ENCODE measurements around the gene UBE2G1. TPM values are rescaled to one million over a fixed set of nuclear protein-coding genes. Genes with fewer than 3 reads are reported as not detected.

UBE2G1 gene
- total and polyA plus RNA-seq, 9 of the 15 experiments (the other 6 are each of a cell fraction or from before 2014, with no cell fraction given): 10.1 to 65.9 (median 29.7) TPM

GRCh38 chr17:4249452-4250029 is 116.9 kb downstream of the UBE2G1 start (continued):
- peak; percentile 68 for TF ChIP-seq CCNT2 (IDR thresholded peaks at IDR 0.05; ENCODE audit: borderline replicate concordance, extremely low read depth, insufficient read length, low read depth, low read length)
- no peak for TF ChIP-seq SRSF3 (IDR thresholded peaks at IDR 0.05; ENCODE audit: insufficient read depth, low read length)
- TF ChIP-seq EP400 (IDR thresholded peaks at IDR 0.05): peak; percentile 42; the same call in 1 of the 2 replicates
- TF ChIP-seq SMARCE1 (IDR thresholded peaks at IDR 0.05): peak; percentile 93
- TF ChIP-seq, protein P1, sequence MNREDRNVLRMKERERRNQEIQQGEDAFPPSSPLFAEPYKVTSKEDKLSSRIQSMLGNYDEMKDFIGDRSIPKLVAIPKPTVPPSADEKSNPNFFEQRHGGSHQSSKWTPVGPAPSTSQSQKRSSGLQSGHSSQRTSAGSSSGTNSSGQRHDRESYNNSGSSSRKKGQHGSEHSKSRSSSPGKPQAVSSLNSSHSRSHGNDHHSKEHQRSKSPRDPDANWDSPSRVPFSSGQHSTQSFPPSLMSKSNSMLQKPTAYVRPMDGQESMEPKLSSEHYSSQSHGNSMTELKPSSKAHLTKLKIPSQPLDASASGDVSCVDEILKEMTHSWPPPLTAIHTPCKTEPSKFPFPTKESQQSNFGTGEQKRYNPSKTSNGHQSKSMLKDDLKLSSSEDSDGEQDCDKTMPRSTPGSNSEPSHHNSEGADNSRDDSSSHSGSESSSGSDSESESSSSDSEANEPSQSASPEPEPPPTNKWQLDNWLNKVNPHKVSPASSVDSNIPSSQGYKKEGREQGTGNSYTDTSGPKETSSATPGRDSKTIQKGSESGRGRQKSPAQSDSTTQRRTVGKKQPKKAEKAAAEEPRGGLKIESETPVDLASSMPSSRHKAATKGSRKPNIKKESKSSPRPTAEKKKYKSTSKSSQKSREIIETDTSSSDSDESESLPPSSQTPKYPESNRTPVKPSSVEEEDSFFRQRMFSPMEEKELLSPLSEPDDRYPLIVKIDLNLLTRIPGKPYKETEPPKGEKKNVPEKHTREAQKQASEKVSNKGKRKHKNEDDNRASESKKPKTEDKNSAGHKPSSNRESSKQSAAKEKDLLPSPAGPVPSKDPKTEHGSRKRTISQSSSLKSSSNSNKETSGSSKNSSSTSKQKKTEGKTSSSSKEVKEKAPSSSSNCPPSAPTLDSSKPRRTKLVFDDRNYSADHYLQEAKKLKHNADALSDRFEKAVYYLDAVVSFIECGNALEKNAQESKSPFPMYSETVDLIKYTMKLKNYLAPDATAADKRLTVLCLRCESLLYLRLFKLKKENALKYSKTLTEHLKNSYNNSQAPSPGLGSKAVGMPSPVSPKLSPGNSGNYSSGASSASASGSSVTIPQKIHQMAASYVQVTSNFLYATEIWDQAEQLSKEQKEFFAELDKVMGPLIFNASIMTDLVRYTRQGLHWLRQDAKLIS (CRISPR knock-in tag; IDR thresholded peaks at IDR 0.05): no peak
- TF ChIP-seq ZBED1 (IDR thresholded peaks at IDR 0.05): 0 out of 2 replicates have a peak, but pooled peaks have one; percentile 39
- peak; percentile 79; the same call in 1 of the 2 replicates for TF ChIP-seq NCOA1 (IDR thresholded peaks at IDR 0.05; ENCODE audit: low read depth)
- TF ChIP-seq HMGN3 (IDR thresholded peaks at IDR 0.05; ENCODE audit: borderline replicate concordance, extremely low read depth, insufficient read length, low read depth, low read length): no peak
- TF ChIP-seq PKNOX1 (IDR thresholded peaks at IDR 0.05): peak; percentile 83
- peak; percentile 79 for TF ChIP-seq HDAC3 (IDR thresholded peaks at IDR 0.05; ENCODE audit: borderline replicate concordance, partially characterized antibody)
- TF ChIP-seq MAZ (CRISPR knock-in tag; conservative IDR thresholded peaks at IDR 0.05 in 1 of 2, IDR thresholded peaks at IDR 0.05 in 1 of 2): peak in 1 of 2 experiments; percentile 58; a peak in 2 of 4 replicates
- no peak for TF ChIP-seq RBM25 (IDR thresholded peaks at IDR 0.05; ENCODE audit: low read depth, low read length, severe bottlenecking)
- no peak for TF ChIP-seq GABPB2 (CRISPR knock-in tag; conservative IDR thresholded peaks at IDR 0.05)
- TF ChIP-seq SMARCA4 (IDR thresholded peaks at IDR 0.05): peak; percentile 96
- TF ChIP-seq GTF2B (IDR thresholded peaks at IDR 0.05; ENCODE audit: extremely low read depth, insufficient read length): no peak
- TF ChIP-seq, protein P2, sequence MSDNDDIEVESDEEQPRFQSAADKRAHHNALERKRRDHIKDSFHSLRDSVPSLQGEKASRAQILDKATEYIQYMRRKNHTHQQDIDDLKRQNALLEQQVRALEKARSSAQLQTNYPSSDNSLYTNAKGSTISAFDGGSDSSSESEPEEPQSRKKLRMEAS (CRISPR knock-in tag; IDR thresholded peaks at IDR 0.05): no peak; the same call in 1 of the 2 replicates
- TF ChIP-seq BRCA1 (IDR thresholded peaks at IDR 0.05): no peak
- TF ChIP-seq BRCA1 (CRISPR knock-in tag; IDR thresholded peaks at IDR 0.05): no peak
- no peak for TF ChIP-seq TFAP4 (CRISPR knock-in tag; IDR thresholded peaks at IDR 0.05; ENCODE audit: borderline replicate concordance)
- TF ChIP-seq SREBF2 (CRISPR knock-in tag; IDR thresholded peaks at IDR 0.05): no peak
- TF ChIP-seq SMARCA5 (IDR thresholded peaks at IDR 0.05): peak; percentile 61; the same call in 1 of the 2 replicates
- no peak for TF ChIP-seq TSC22D4 (tag; IDR thresholded peaks at IDR 0.05)
- TF ChIP-seq LARP7 (IDR thresholded peaks at IDR 0.05): 0 out of 2 replicates have a peak, but pooled peaks have one; percentile 70

All from K562 (cell line).